ENCODE results near the gene TSPOAP1. TPM values are rescaled to one million over a fixed set of nuclear protein-coding genes. Genes with fewer than 3 reads are reported as not detected.

Gene TSPOAP1
- total RNA-seq, 1 experiment from 2014 or later: 4.3 TPM

DNA sequence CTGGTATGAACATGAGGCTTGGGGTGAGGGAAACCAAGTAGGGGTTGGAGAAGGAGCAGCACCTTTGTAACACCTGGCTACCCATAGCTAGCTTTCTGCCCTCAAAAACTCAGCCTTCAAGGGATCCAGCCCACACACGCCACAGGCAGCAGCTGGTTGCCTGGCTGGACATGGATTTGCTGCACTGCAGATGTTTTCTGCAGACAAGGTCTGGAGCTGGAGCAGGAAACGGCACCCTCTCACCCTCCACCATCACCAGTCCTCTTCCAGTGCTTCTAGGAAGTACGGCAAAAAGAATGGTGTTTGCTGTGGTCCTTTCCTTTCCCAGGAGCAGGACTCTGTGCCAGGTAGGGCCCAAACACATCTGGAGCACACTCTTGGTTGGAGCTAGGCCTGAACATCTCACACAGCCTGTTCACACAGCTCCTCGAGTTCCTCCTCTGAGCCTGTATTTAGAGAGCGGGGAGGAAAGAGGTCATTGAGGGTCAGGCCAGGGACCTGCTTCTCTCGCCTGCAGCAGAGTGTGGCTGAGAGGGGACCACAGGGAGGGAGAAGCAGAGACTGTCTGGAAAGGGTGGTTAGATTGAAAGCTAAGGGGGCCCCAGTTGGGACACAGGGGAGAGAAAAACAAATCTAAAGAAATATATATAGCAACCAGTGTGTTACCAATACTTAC, 26.1 kb upstream of the TSPOAP1 start:
- BruUV-seq (replicated peaks): no TSS peak
- Histone ChIP-seq H3K9ac (ENCODE audit: low read length) (no peak overlapping the region), H4K20me1 (ENCODE audit: low read length) (no peaks in the 10 kb centered on the region), H3K27ac (ENCODE audit: low read length) (no peak overlapping the region), H3K4me2 (ENCODE audit: low read length) (no peak overlapping the region), H3K79me2 (ENCODE audit: low read length) (peaks cover 15% of the 10 kb centered on the region), H3K36me3 (ENCODE audit: low read depth, low read length) (peaks cover 2% of the 10 kb centered on the region), H3K27me3 (ENCODE audit: low read length) (no peaks in the 10 kb centered on the region), H3K4me1 (ENCODE audit: insufficient read depth, low read length) (peaks cover 15% of the 10 kb centered on the region), H3K9me3 (ENCODE audit: low read length) (no peaks in the 10 kb centered on the region), H3K4me3 (ENCODE audit: low read length) (no peak overlapping the region), H2AFZ (ENCODE audit: low read length) (no peak overlapping the region), H3K9me2 (replicated peaks; ENCODE audit: low read length) (no peaks in the 10 kb centered on the region), H3F3A (ENCODE audit: low read length, unreplicated experiment) (no peaks in the 10 kb centered on the region)
- intact Hi-C loops (cut with micrococcal nuclease): loop anchor here (10.0 kb wide), 1 partner anchor 160 kb away; the partner anchor contains the start of gene MTMR4
- no peak for TF ChIP-seq EZH2 (IDR thresholded peaks at IDR 0.05; ENCODE audit: low read length, unreplicated experiment)
- no peak for TF ChIP-seq EZH2phosphoT487 (IDR thresholded peaks at IDR 0.05; ENCODE audit: borderline replicate concordance, low read length)
- no peak for TF ChIP-seq CTCF (conservative IDR thresholded peaks at IDR 0.05; ENCODE audit: low read depth, low read length)
- ATAC-seq (no peak), DNase-seq (no peak)
- CTCF ChIA-PET: no interaction called here
- POLR2A ChIA-PET (ENCODE audit: unreplicated experiment): interaction anchor here (0.8 kb wide), 1 partner anchor 63 kb away, joined by 4 read pairs; no protein-coding TSS in a partner anchor

DNA sequence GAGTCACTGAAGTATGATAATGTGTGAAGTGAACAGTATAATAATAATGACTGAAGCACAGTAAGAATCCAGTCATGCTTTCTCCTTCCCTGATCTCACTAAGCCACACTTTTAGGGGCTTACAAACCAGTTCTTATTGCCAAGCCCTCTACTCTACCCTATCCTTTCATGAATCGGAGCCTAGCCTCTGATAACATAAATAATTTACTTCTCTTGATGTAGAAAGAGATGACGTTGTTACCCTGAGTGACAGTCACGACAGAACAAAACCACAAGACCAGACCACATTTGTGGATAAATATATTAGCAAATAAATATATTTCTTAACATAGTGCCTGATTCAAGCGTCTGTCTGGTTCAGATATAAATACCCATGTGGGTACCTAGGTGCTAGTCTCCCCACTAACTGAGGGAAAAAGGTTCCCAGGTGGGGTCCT, 24.8 kb upstream of the TSPOAP1 start:
- no peaks in the 10 kb centered on the region for H3F3A ChIP-seq (ENCODE audit: low read length, unreplicated experiment)
- H3K9ac ChIP-seq (ENCODE audit: low read length): no peak overlapping the region
- no peak overlapping the region for H3K27ac ChIP-seq (ENCODE audit: low read length)
- BruUV-seq (replicated peaks): no TSS peak
- H4K20me1 ChIP-seq (ENCODE audit: low read length): no peaks in the 10 kb centered on the region
- intact Hi-C loops (cut with micrococcal nuclease): loop anchor here (10.0 kb wide), 1 partner anchor 161 kb away; the partner anchor contains the start of gene MTMR4
- H3K4me2 ChIP-seq (ENCODE audit: low read length): peak overlapping the region; percentile 94
- H3K27me3 ChIP-seq (ENCODE audit: low read length): no peaks in the 10 kb centered on the region
- ChIA-PET CTCF (interaction anchor here (0.6 to 2.4 kb wide), 3 partner anchors 36 to 64 kb away, joined by 4 to 41 read pairs (median 17); partner anchors contain the start of gene RNF43), POLR2A (ENCODE audit: unreplicated experiment) (interaction anchor here (1.9 kb wide), 1 partner anchor 64 kb away, joined by 34 read pairs; the partner anchor contains the start of gene RNF43)
- no peak for ATAC-seq
- DNase-seq: peak; percentile 12
- peak overlapping the region; percentile 97; the same call in 1 of the 2 replicates for H3K4me3 ChIP-seq (ENCODE audit: low read length)
- H3K79me2 ChIP-seq (ENCODE audit: low read length): peaks cover 15% of the 10 kb centered on the region
- peaks cover 15% of the 10 kb centered on the region for H3K4me1 ChIP-seq (ENCODE audit: insufficient read depth, low read length)
- H2AFZ ChIP-seq (ENCODE audit: low read length): peak overlapping the region; percentile 82; the same call in 1 of the 2 replicates
- peaks cover 14% of the 10 kb centered on the region for H3K36me3 ChIP-seq (ENCODE audit: low read depth, low read length)
- H3K9me2 ChIP-seq (replicated peaks; ENCODE audit: low read length): no peaks in the 10 kb centered on the region
- no peaks in the 10 kb centered on the region for H3K9me3 ChIP-seq (ENCODE audit: low read length)
- TF ChIP-seq CTCF (conservative IDR thresholded peaks at IDR 0.05; ENCODE audit: low read depth, low read length) (no peak), EZH2phosphoT487 (IDR thresholded peaks at IDR 0.05; ENCODE audit: borderline replicate concordance, low read length) (no peak), EZH2 (IDR thresholded peaks at IDR 0.05; ENCODE audit: low read length, unreplicated experiment) (no peak)

Data from PC-3 (cell line).